Measurements from ENCODE around the gene RPUSD1.

- TF ChIP-seq, protein P1, sequence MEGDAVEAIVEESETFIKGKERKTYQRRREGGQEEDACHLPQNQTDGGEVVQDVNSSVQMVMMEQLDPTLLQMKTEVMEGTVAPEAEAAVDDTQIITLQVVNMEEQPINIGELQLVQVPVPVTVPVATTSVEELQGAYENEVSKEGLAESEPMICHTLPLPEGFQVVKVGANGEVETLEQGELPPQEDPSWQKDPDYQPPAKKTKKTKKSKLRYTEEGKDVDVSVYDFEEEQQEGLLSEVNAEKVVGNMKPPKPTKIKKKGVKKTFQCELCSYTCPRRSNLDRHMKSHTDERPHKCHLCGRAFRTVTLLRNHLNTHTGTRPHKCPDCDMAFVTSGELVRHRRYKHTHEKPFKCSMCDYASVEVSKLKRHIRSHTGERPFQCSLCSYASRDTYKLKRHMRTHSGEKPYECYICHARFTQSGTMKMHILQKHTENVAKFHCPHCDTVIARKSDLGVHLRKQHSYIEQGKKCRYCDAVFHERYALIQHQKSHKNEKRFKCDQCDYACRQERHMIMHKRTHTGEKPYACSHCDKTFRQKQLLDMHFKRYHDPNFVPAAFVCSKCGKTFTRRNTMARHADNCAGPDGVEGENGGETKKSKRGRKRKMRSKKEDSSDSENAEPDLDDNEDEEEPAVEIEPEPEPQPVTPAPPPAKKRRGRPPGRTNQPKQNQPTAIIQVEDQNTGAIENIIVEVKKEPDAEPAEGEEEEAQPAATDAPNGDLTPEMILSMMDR (IDR thresholded peaks at IDR 0.05; ENCODE audit: extremely low read depth in 1 of 2, insufficient read depth in 1 of 2, low read depth in 1 of 2, low read length in 2 of 2) = no peak
- no peak for TF ChIP-seq POLR2AphosphoS5 (IDR thresholded peaks at IDR 0.05; ENCODE audit: insufficient read depth, low read depth, low read length)
- no peak for TF ChIP-seq MYC (IDR thresholded peaks at IDR 0.05; ENCODE audit: low read depth, low read length)
- TF ChIP-seq EZH2 (IDR thresholded peaks at IDR 0.05; ENCODE audit: borderline replicate concordance, low read depth, low read length, severe bottlenecking) = no peak
- TF ChIP-seq POLR2A (IDR thresholded peaks at IDR 0.05; ENCODE audit: low read depth, low read length) = no peak
These were observed 26.3 kb downstream of the RPUSD1 start for GRCh38 chr16:761625-762513.
